Endothelial cell of umbilical vein (primary cell): ENCODE results near the gene DUSP3. TPM values are rescaled to one million over a fixed set of nuclear protein-coding genes. Genes with fewer than 3 reads are reported as not detected.

Experiments used
- BruUV-seq: library from RNA; stranded (reverse); fragments of 400-500 nt; replicated peaks from 2 replicates; lab custom pipeline; 2021; lab: Mats Ljungman, UMichigan
- CTCF ChIA-PET: fragments of 300-600, 350-600 bp; sonication (Branson Sonifier 250); formaldehyde crosslinking; loops from one replicate; lab custom pipeline; 2021; ENCODE audit warnings: antibody characterized with exemption, inconsistent platforms; lab: Charles Lee
- POLR2A ChIA-PET: fragments of 300-600, 350-600 bp; sonication (Branson Sonifier 250); formaldehyde crosslinking; loops from one replicate; lab custom pipeline; 2021; ENCODE audit warnings: antibody characterized with exemption, inconsistent platforms; lab: Charles Lee
- DNase-seq: peaks from one replicate; pipeline ENCODE4 v3.0.0-alpha.2; 2011; ENCODE audit warnings: low read depth, low spot score
- FAIRE-seq: peaks from 2 replicates; lab custom pipeline; 2011; peaks lifted over from hg19 to GRCh38; lab: Jason Lieb, UNC
- H2AFZ ChIP-seq: 2 replicates; pipeline ENCODE4 v1.6.0; 2012; ENCODE audit warnings: low read depth, low read length, control low read depth, inconsistent platforms
- H3K27ac ChIP-seq: 2 replicates; pipeline ENCODE4 v1.5.1; 2011; ENCODE audit warnings: low read depth, mild to moderate bottlenecking, control low read depth, low read length, moderate library complexity; ENCODE audit not compliant: insufficient read depth
- H3K27me3 ChIP-seq, 2 experiments: 2 replicates each; pipeline versions ENCODE4 v1.6.0 to v1.6.1; 2011; ENCODE audit warnings: low read length in 2 of 2, mixed read lengths in 1 of 2; ENCODE audit not compliant: control insufficient read depth in 2 of 2, insufficient read depth in 2 of 2
- H3K36me3 ChIP-seq, 2 experiments: 2 replicates in 1 of 2; 3 replicates in 1 of 2; pipeline ENCODE4 v1.5.1; 2011; ENCODE audit warnings: low read length in 2 of 2, mild to moderate bottlenecking in 1 of 2, moderate library complexity in 1 of 2; ENCODE audit not compliant: control insufficient read depth in 2 of 2, insufficient read depth in 2 of 2; ENCODE audit errors: extremely low read depth in 1 of 2
- H3K4me1 ChIP-seq: 3 replicates; pipeline ENCODE4 v1.5.1; 2011; ENCODE audit warnings: mild to moderate bottlenecking, low read length; ENCODE audit not compliant: control insufficient read depth, insufficient read depth; ENCODE audit errors: extremely low read depth
- H3K4me2 ChIP-seq: 2 replicates; pipeline ENCODE4 v1.6.1; 2011; ENCODE audit warnings: low read length, control low read depth, mixed read lengths; ENCODE audit not compliant: insufficient read depth
- H3K4me3 ChIP-seq, 3 experiments: fragments of 200-600 bp in 1 of 3; sonication (generic), shearing (Covaris generic) in 1 of 3; replicated peaks in 1 of 3; 2 replicates each; pipeline ENCODE4 v1.5.1; 2011 to 2016; ENCODE audit warnings: control low read depth in 3 of 3, low read length in 3 of 3, mild to moderate bottlenecking in 2 of 3, inconsistent platforms in 1 of 3, low read depth in 1 of 3, moderate library complexity in 1 of 3; ENCODE audit not compliant: insufficient read depth in 1 of 3
- H3K79me2 ChIP-seq: 2 replicates; pipeline ENCODE4 v1.6.0; 2012; ENCODE audit warnings: low read length, inconsistent platforms; ENCODE audit not compliant: control insufficient read depth, insufficient read depth
- H3K9ac ChIP-seq: replicated peaks from 2 replicates; pipeline ENCODE3; 2011; ENCODE audit warnings: low read length, control low read depth; ENCODE audit not compliant: insufficient read depth; ENCODE audit errors: extremely low read depth
- H3K9me1 ChIP-seq: replicated peaks from 3 replicates; pipeline ENCODE4 v1.6.0; 2011; ENCODE audit warnings: mild to moderate bottlenecking, low read length; ENCODE audit not compliant: control insufficient read depth, insufficient read depth; ENCODE audit errors: extremely low read depth
- H3K9me3 ChIP-seq: replicated peaks from 2 replicates; pipeline ENCODE4 v1.5.1; 2012; ENCODE audit warnings: low read length, inconsistent platforms; ENCODE audit not compliant: control insufficient read depth, insufficient read depth
- H4K20me1 ChIP-seq: replicated peaks from 2 replicates; pipeline ENCODE3; 2011; ENCODE audit warnings: mild to moderate bottlenecking, low read length; ENCODE audit not compliant: control insufficient read depth, insufficient read depth; ENCODE audit errors: extremely low read depth
- CTCF ChIP-seq, 2 donors: IDR thresholded peaks; 1 replicate in 1 of 2; 2 replicates in 1 of 2; pipeline ENCODE4 v1.5.1; 2011; ENCODE audit warnings: low read length in 2 of 2, mild to moderate bottlenecking in 2 of 2, moderate library complexity in 2 of 2, control low read depth in 1 of 2, inconsistent platforms in 1 of 2, low read depth in 1 of 2; ENCODE audit not compliant: insufficient read depth in 1 of 2; ENCODE audit errors: extremely low read depth in 1 of 2
- EZH2 ChIP-seq: IDR thresholded peaks from 2 replicates; pipeline ENCODE4 v1.6.1; 2012; ENCODE audit warnings: borderline replicate concordance, low read depth, mild to moderate bottlenecking, moderate library complexity, low read length, inconsistent platforms; ENCODE audit not compliant: severe bottlenecking
- FOS ChIP-seq: IDR thresholded peaks from 2 replicates; pipeline ENCODE4 v1.6.1; 2011; ENCODE audit warnings: mild to moderate bottlenecking, low read length, moderate library complexity, borderline replicate concordance; ENCODE audit not compliant: insufficient read depth
- GATA2 ChIP-seq: IDR thresholded peaks from 2 replicates; pipeline ENCODE4 v1.7.0; 2011; ENCODE audit warnings: low read depth, mild to moderate bottlenecking, moderate library complexity, mixed read lengths, low read length; ENCODE audit not compliant: insufficient read length, insufficient read depth
- JUN ChIP-seq: IDR thresholded peaks from 2 replicates; pipeline ENCODE4 v1.6.1; 2011; ENCODE audit warnings: borderline replicate concordance, low read depth; ENCODE audit not compliant: insufficient read length, insufficient read depth
- MAX ChIP-seq: IDR thresholded peaks from 2 replicates; pipeline ENCODE4 v1.6.1; 2011; ENCODE audit not compliant: insufficient read depth, insufficient read length
- MYC ChIP-seq: IDR thresholded peaks from one replicate; pipeline ENCODE4 v1.6.1; 2011; ENCODE audit warnings: mild to moderate bottlenecking, low read depth, low read length
- POLR2A ChIP-seq: IDR thresholded peaks from 2 replicates; pipeline ENCODE4 v1.6.1; 2012; ENCODE audit warnings: low read depth, mild to moderate bottlenecking, control low read depth, low read length
- POLR2AphosphoS5 ChIP-seq: IDR thresholded peaks from 2 replicates; pipeline ENCODE4 v1.6.1; 2012; ENCODE audit warnings: low read depth, mild to moderate bottlenecking, control low read depth, low read length, moderate library complexity; ENCODE audit not compliant: insufficient read depth
- dilution Hi-C: fragments of 300-500 bp; cut with MboI; formaldehyde crosslinking; loops from one replicate; pipeline ENCODE4 v1.15.0; 2019; ENCODE audit warnings: low sequenced_read_pairs; ENCODE audit not compliant: extremely low pct_ligation_motif_present
- intact Hi-C: fragments of 100-400 bp; cut with micrococcal nuclease; formaldehyde crosslinking; loops from one replicate; pipeline ENCODE4 v1.10.0; 2022
- polyA plus RNA-seq, 4 experiments: library from polyadenylated mRNA; depleted of rRNA in 3 of 4; stranded (reverse) in 3 of 4; unstranded in 1 of 4; fragments of >200 nt; gene quantifications; 2 replicates each; pipeline versions ENCODE4 v1.2.1 to v1.2.3, GENCODE V29; 2011 to 2012; ENCODE audit warnings: missing spikeins in 1 of 4
- total RNA-seq: library from RNA; stranded (reverse); gene quantifications from 2 replicates; pipeline ENCODE4 v1.2.3, GENCODE V29; 2021

DUSP3 gene
- total and polyA plus RNA-seq, 2 donors (not counting 3 experiments of a cell fraction or from before 2014, with no cell fraction given), result 46.8 to 57.7 TPM

DNA sequence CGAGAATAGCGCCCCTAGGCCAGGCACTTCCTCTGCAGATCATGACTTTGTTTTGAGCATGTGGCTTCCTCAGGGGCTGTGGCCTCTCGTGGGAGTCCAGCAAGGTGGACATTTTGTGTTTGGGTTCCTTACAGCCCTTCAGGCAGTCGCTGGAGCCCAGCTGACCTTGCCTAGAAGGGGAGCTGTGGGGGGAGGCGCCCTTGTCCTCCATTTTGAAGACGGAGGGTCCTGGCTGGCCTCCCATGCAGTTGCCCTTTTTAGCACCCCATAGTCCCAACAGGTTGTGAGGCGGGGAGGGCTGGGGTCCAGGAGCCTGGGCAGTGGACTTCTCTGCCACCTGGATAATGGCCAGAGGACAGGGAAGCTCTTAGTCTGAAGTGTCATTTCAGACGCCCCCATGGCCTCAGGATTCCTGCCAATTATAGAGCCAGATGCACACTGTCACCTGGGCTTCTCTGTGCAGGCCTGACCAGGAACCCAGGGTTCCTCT is 21.6 kb downstream of the DUSP3 start:
- Histone ChIP-seq H3K4me1 (peaks cover 3% of the 10 kb centered on the region), H3K36me3 (no peaks in the 10 kb centered on the region), H3K9me3 (no peaks in the 10 kb centered on the region), H4K20me1 (no peaks in the 10 kb centered on the region), H3K27ac (no peak overlapping the region), H3K4me3 (no peak overlapping the region), H3K27me3 (peaks cover 8 to 17% of the 10 kb centered on the region in 2 experiments), H3K4me2 (no peak overlapping the region), H3K9ac (no peak overlapping the region), H3K79me2 (no peaks in the 10 kb centered on the region), H2AFZ (no peak overlapping the region), H3K9me1 (no peaks in the 10 kb centered on the region)
- ChIA-PET CTCF (interaction anchor here (1.4 to 9.4 kb wide), 7 partner anchors 9 to 83 kb away, joined by 4 to 414 read pairs (median 14); no protein-coding TSS in a partner anchor), POLR2A (no interaction called here)
- dilution Hi-C loops, result no loop called here
- FAIRE-seq, result no peak
- no TSS peak for BruUV-seq
- DNase-seq, result no peak
- intact Hi-C loops, result no loop called here
- no peak for TF ChIP-seq POLR2AphosphoS5
- no peak for TF ChIP-seq JUN
- TF ChIP-seq EZH2, result no peak

GRCh38 chr17:43756201-43756600 is 22.6 kb downstream of the DUSP3 start:
- POLR2A ChIA-PET, result no interaction called here
- Histone ChIP-seq H3K27me3 (peaks cover 8 to 17% of the 10 kb centered on the region in 2 experiments), H3K27ac (no peak overlapping the region), H4K20me1 (no peaks in the 10 kb centered on the region), H2AFZ (no peak overlapping the region), H3K9ac (no peak overlapping the region), H3K9me1 (no peaks in the 10 kb centered on the region), H3K36me3 (no peaks in the 10 kb centered on the region), H3K4me2 (no peak overlapping the region), H3K79me2 (no peaks in the 10 kb centered on the region), H3K4me3 (no peak overlapping the region), H3K9me3 (no peaks in the 10 kb centered on the region), H3K4me1 (peaks cover 3% of the 10 kb centered on the region)
- TF ChIP-seq GATA2 (no peak), CTCF (IDR thresholded peaks at IDR 0.05; ENCODE audit: extremely low read depth in 1 of 2, insufficient read depth in 1 of 2, low read depth in 1 of 2, low read length in 2 of 2) (no peak), MAX (no peak), POLR2A (no peak), POLR2AphosphoS5 (no peak), MYC (no peak), EZH2 (no peak), JUN (no peak), FOS (no peak)
- CTCF ChIA-PET, result interaction anchor here (1.4 to 9.4 kb wide), 7 partner anchors 10 to 82 kb away, joined by 4 to 414 read pairs (median 7); no protein-coding TSS in a partner anchor
- BruUV-seq, result no TSS peak
- FAIRE-seq (no peak), DNase-seq (no peak)
- dilution Hi-C loops, result no loop called here
- intact Hi-C loops, result no loop called here
